Measurements from ENCODE around the gene PRODH2. TPM values are rescaled to one million over a fixed set of nuclear protein-coding genes. Genes with fewer than 3 reads are reported as not detected.

PRODH2 gene, protein sequence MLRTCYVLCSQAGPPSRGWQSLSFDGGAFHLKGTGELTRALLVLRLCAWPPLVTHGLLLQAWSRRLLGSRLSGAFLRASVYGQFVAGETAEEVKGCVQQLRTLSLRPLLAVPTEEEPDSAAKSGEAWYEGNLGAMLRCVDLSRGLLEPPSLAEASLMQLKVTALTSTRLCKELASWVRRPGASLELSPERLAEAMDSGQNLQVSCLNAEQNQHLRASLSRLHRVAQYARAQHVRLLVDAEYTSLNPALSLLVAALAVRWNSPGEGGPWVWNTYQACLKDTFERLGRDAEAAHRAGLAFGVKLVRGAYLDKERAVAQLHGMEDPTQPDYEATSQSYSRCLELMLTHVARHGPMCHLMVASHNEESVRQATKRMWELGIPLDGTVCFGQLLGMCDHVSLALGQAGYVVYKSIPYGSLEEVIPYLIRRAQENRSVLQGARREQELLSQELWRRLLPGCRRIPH
- not detected in 2 replicates for total RNA-seq (2014; rRNA removed; shearing (Covaris generic))

GRCh38 chr19:35812220-35813042 lies at the start of gene PRODH2:
TSS of gene PRODH2 (minus strand) at chr19:35812845. CDS start at chr19:35812805, 40 bp downstream.

GRCh38 chr19:35856546-35857149 lies 44.0 kb upstream of the PRODH2 start, which contains the start of gene KIRREL2:
TSS of gene KIRREL2 (plus strand) at chr19:35856911. CDS start at chr19:35857120, 209 bp downstream.

GRCh38 chr19:35852029-35852780 lies 39.6 kb upstream of the PRODH2 start, which contains the start of gene NPHS1:
TSS of gene NPHS1 (minus strand) at chr19:35852504. CDS start at chr19:35851837, 667 bp downstream.

GRCh38 chr19:35775298-35776101 lies 37.1 kb downstream of the PRODH2 start, which contains the start of gene ARHGAP33:
TSS of gene ARHGAP33 (plus strand) at chr19:35775564. CDS start at chr19:35775659, 95 bp downstream.

DNA sequence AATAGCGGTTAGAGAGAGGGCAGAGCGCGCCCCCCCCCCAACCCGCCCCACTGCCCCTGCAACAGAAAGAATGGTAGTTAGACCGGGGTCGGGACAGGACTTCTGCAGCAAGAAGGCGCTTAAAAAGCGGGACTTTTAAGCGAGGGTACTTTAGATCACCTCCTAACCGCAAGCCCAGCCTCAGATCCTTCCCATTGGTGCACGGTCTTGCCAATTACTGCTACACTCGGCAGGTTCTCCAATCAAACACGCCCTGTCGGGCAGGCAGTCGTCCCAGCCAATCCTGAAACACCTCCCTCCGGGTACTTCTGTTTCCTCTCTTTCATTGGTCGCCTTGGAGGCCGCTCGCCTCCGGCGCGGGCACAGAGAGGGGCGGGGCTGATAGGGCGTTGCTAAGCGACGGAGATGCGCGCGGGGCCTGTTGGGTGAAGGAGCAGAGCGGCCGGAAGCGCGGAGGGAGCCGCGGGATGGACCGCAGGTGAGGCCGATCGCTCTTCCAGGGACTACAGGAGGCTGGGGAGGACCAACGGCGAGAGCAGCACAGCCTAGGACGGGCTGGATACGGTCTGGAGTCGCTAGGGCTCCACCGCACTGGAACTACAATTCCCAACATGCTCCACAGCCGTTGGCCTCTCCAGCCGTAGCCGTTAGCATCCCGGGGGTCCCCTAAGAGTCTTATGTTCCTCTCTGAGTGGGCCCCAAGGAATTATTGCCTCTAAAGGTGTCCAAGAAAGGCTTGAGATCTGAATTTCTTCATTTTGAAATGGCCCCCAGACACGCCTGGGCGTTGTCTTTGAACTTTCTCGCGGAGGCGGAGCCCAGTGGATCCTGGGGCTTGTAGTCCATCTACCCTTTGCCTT lies 54.7 kb downstream of the PRODH2 start, which contains the start of gene PROSER3:
PROSER3 (plus strand) TSS at position 428 of the 860 bp plus-strand sequence; CDS start at position 468, 40 bp downstream.

DNA sequence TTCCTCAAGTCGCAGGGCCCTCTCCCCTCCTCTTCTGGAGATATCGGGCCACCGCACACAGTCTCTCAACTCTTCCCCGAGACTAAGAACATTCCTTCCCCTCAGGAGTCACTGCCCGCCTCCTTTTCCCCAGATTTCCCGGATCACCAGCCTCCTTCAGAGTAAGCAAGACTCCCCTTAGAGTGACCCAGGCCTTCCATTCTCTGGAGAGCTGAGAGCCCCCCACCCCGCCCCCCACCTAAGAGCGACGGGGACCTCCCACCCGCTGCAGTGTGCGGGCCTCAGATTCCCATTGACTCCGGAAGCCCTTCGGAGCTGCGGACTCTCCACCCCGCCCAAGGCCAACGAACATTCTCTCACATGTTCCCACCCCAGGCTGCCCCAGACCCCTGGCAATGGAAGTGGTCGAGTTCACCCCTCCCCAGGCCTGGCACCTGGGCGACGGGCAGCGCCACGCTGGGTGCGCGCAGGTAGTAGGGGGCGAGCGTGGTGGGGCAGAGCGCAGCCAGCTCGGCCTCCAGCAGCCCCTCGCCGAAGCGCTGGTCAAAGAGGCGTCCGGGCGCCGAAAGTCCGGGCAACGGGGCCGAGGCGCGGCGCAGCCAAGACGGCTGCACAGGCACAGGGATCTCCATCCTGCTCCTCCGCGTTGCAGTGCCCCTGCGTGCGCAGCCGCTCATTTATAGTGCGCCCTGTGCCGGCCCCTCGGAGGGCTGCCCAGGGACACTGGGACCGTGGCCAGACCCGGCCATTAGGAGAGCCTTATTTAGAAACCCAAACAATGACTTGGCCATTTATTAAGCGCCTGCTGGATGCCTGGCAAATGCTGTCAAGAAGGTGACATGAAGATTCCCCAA lies 56.0 kb downstream of the PRODH2 start, which contains the start of gene HSPB6:
HSPB6 (minus strand) TSS at position 653 of the 854 bp plus-strand sequence; CDS start at position 632, 21 bp downstream.

Other genes starting within 250 kb of the PRODH2 start
- gene ATP4A, start 249.2 kb downstream of the PRODH2 start, total RNA-seq (2014; rRNA removed; shearing (Covaris generic)) = not detected in 2 replicates
- not detected in 2 replicates for gene PMIS2, start 226.7 kb downstream of the PRODH2 start, total RNA-seq (2014; rRNA removed; shearing (Covaris generic))
- 45.8 and 47.4 TPM in 2 replicates for gene HAUS5, start 200.1 kb downstream of the PRODH2 start, total RNA-seq (2014; rRNA removed; shearing (Covaris generic))
- 86.8 and 95.1 TPM in 2 replicates for gene RBM42, start 183.8 kb downstream of the PRODH2 start, total RNA-seq (2014; rRNA removed; shearing (Covaris generic))
- 0.88 and 1.1 TPM in 2 replicates for gene ETV2, start 171.1 kb downstream of the PRODH2 start, total RNA-seq (2014; rRNA removed; shearing (Covaris generic))
- 327 and 328 TPM in 2 replicates for gene COX6B1, start 164.5 kb downstream of the PRODH2 start, total RNA-seq (2014; rRNA removed; shearing (Covaris generic))
- gene UPK1A, start 146.3 kb downstream of the PRODH2 start, total RNA-seq (2014; rRNA removed; shearing (Covaris generic)) = not detected in 2 replicates
- gene ZBTB32, start 108.3 kb downstream of the PRODH2 start, total RNA-seq (2014; rRNA removed; shearing (Covaris generic)) = not detected in 2 replicates
- 14.4 and 20.0 TPM in 2 replicates for gene KMT2B, start 94.8 kb downstream of the PRODH2 start, total RNA-seq (2014; rRNA removed; shearing (Covaris generic))
- gene IGFLR1, start 70.4 kb downstream of the PRODH2 start, total RNA-seq (2014; rRNA removed; shearing (Covaris generic)) = 3.6 and 6.8 TPM in 2 replicates
- gene U2AF1L4, start 67.4 kb downstream of the PRODH2 start, total RNA-seq (2014; rRNA removed; shearing (Covaris generic)) = 22.6 and 23.4 TPM in 2 replicates
- gene PSENEN, start 67.2 kb downstream of the PRODH2 start, total RNA-seq (2014; rRNA removed; shearing (Covaris generic)) = 35.6 and 40.4 TPM in 2 replicates
- gene LIN37, start 64.3 kb downstream of the PRODH2 start, total RNA-seq (2014; rRNA removed; shearing (Covaris generic)) = 7.4 and 12.7 TPM in 2 replicates
- 0.40 TPM in 1 of 2 replicates, not detected in the other for gene HSPB6, start 55.8 kb downstream of the PRODH2 start, total RNA-seq (2014; rRNA removed; shearing (Covaris generic))
- 9.5 and 10.8 TPM in 2 replicates for gene PROSER3, start 54.7 kb downstream of the PRODH2 start, total RNA-seq (2014; rRNA removed; shearing (Covaris generic))
- gene ARHGAP33, start 37.3 kb downstream of the PRODH2 start, total RNA-seq (2014; rRNA removed; shearing (Covaris generic)) = 3.3 and 9.8 TPM in 2 replicates
- not detected in 2 replicates for gene NPHS1, start 39.7 kb upstream of the PRODH2 start, total RNA-seq (2014; rRNA removed; shearing (Covaris generic))
- 0.08 TPM in 1 of 2 replicates, not detected in the other for gene KIRREL2, start 44.1 kb upstream of the PRODH2 start, total RNA-seq (2014; rRNA removed; shearing (Covaris generic))
- gene APLP1, start 55.7 kb upstream of the PRODH2 start, total RNA-seq (2014; rRNA removed; shearing (Covaris generic)) = 5.3 and 7.0 TPM in 2 replicates
- 4.6 and 9.6 TPM in 2 replicates for gene NFKBID, start 87.7 kb upstream of the PRODH2 start, total RNA-seq (2014; rRNA removed; shearing (Covaris generic))
- 1.2 TPM in 1 of 2 replicates, not detected in the other for gene HCST, start 89.7 kb upstream of the PRODH2 start, total RNA-seq (2014; rRNA removed; shearing (Covaris generic))
- gene TYROBP, start 95.5 kb upstream of the PRODH2 start, total RNA-seq (2014; rRNA removed; shearing (Covaris generic)) = not detected in 2 replicates
- 2.1 TPM in 2 replicates for gene LRFN3, start 123.5 kb upstream of the PRODH2 start, total RNA-seq (2014; rRNA removed; shearing (Covaris generic))
- gene SDHAF1, start 182.3 kb upstream of the PRODH2 start, total RNA-seq (2014; rRNA removed; shearing (Covaris generic)) = 33.0 and 39.2 TPM in 2 replicates
- 0.19 TPM in 1 of 2 replicates, not detected in the other for gene SYNE4, start 196.0 kb upstream of the PRODH2 start, total RNA-seq (2014; rRNA removed; shearing (Covaris generic))
- gene ALKBH6, start 201.4 kb upstream of the PRODH2 start, total RNA-seq (2014; rRNA removed; shearing (Covaris generic)) = 26.7 and 54.3 TPM in 2 replicates
- gene CLIP3, start 220.0 kb upstream of the PRODH2 start, total RNA-seq (2014; rRNA removed; shearing (Covaris generic)) = 4.0 and 5.8 TPM in 2 replicates
- gene THAP8, start 241.4 kb upstream of the PRODH2 start, total RNA-seq (2014; rRNA removed; shearing (Covaris generic)) = 3.1 and 3.2 TPM in 2 replicates
- gene WDR62, start 242.1 kb upstream of the PRODH2 start, total RNA-seq (2014; rRNA removed; shearing (Covaris generic)) = 11.6 and 12.5 TPM in 2 replicates